Psoas muscle (tissue), 8 donors: Measurements from ENCODE around the gene DYNC2I2. TPM values are rescaled to one million over a fixed set of nuclear protein-coding genes. Genes with fewer than 3 reads are reported as not detected.

ENCODE experiments used
- ATAC-seq, 4 donors: fragments of 200-7000 bp; cut with Tn5 transposase; one replicate each; pipeline ENCODE4 v1.9.1; 2020; ENCODE audit warnings: moderate library complexity in 3 of 4, mild to moderate bottlenecking in 2 of 4
- DNase-seq, 2 donors: peaks; one replicate each; pipeline ENCODE4 v3.0.0-alpha.2; 2020
- H3K27ac ChIP-seq: fragments of 200-600 bp; one replicate; pipeline ENCODE4 v1.8.0; 2022
- H3K27me3 ChIP-seq, 3 donors: fragments of 200-600 bp in 1 of 3; one replicate each; pipeline versions ENCODE4 v1.6.1 to v1.8.0; 2013 to 2022; ENCODE audit warnings: low read length in 2 of 3, mild to moderate bottlenecking in 2 of 3, moderate library complexity in 1 of 3; ENCODE audit not compliant: insufficient read depth in 3 of 3
- H3K36me3 ChIP-seq, 2 donors: fragments of 200-600 bp in 1 of 2; one replicate each; pipeline versions ENCODE4 v1.6.1 to v1.8.0; 2013 to 2022; ENCODE audit warnings: low read depth in 1 of 2, mild to moderate bottlenecking in 1 of 2, moderate library complexity in 1 of 2; ENCODE audit not compliant: insufficient read depth in 1 of 2
- H3K4me1 ChIP-seq: fragments of 200-600 bp; one replicate; pipeline ENCODE4 v1.8.0; 2022
- H3K4me3 ChIP-seq: fragments of 200-600 bp; one replicate; pipeline ENCODE4 v1.8.0; 2022; ENCODE audit warnings: mild to moderate bottlenecking
- H3K9me3 ChIP-seq: fragments of 200-600 bp; one replicate; pipeline ENCODE4 v1.8.0; 2022
- CTCF ChIP-seq: fragments of 200-600 bp; IDR thresholded peaks from one replicate; pipeline ENCODE4 v1.8.0; 2022; ENCODE audit warnings: antibody characterized with exemption
- WGBS, 3 donors: extraction: QIAGEN DNeasy Blood & Tissue Kit; methylation state at CpG; one replicate each; pipeline versions ENCODE4 v1.1.6 to v1.1.7; 2013; 5-methylcytosine and 5-hydroxymethylcytosine counted together
- intact Hi-C, 2 donors: fragments of 100-400 bp; cut with DNase I; formaldehyde crosslinking; loops; one replicate each; pipeline versions ENCODE4 v1.11.0 to v1.14.2; 2022
- polyA plus RNA-seq, 3 donors: library from polyadenylated mRNA; stranded (reverse); fragments of 200-250 nt; gene quantifications; one replicate each; pipeline ENCODE4 v1.2.3, GENCODE V29; 2013
- total RNA-seq, 4 donors: library from RNA; stranded (reverse); fragmentation: NEBNext Ultra II Directional in 2 of 4; extraction: Animal tissue kit (Norgen Biotek cat#: 25700) in 2 of 4; gene quantifications; one replicate each; pipeline versions ENCODE4 v1.2.1 to v1.2.4, GENCODE V29; 2021 to 2023
- donor health status: healthy with polysubstance abuse.
- donor health status: DM: no; HTN: no; CAD: no; lungs with moderate emphysema.
- donor health status: Bipolar disorder and iron deficiency.
- donor health status: healthy.
- donor health status: DM: yes; HTN: yes; CAD: no.
- donor health status: DM: no; HTN: no; CAD: no.
- donor health status: DM: no; HTN: no; CAD: no.
- donor health status: DM: yes; HTN: yes; CAD: no.

The DYNC2I2 gene
- total and polyA plus RNA-seq, 7 donors: 6.3 to 29.1 (median 10.3) TPM

GRCh38 chr9:128689293-128689774, 32.7 kb upstream of the DYNC2I2 start:
- peak; percentile 31 to 45 (median 36) for ATAC-seq
- H3K4me3 ChIP-seq: peak overlapping the region; percentile 74
- WGBS, 3 donors: 0 to 3% (median 0%) methylated on average over 26 to 79 of the region's 80 CpGs
- H3K27ac ChIP-seq: peak overlapping the region; percentile 93
- intact Hi-C loops: no loop called here
- no peaks in the 10 kb centered on the region for H3K9me3 ChIP-seq
- H3K27me3 ChIP-seq: no peaks in the 10 kb centered on the region
- peaks cover 0 to 35% of the 10 kb centered on the region in 2 donors for H3K36me3 ChIP-seq
- TF ChIP-seq CTCF: no peak
- H3K4me1 ChIP-seq: peaks cover 11% of the 10 kb centered on the region
- DNase-seq: peak; percentile 70 to 81

GRCh38 chr9:128688501-128689292, 32.0 kb upstream of the DYNC2I2 start, which contains the start of gene SET:
TSS of gene SET (plus strand) at chr9:128689222. CDS start at chr9:128689583, 361 bp downstream.
- Histone ChIP-seq H3K27me3 (no peaks in the 10 kb centered on the region), H3K9me3 (no peaks in the 10 kb centered on the region), H3K4me1 (peaks cover 11% of the 10 kb centered on the region), H3K4me3 (peak within 1 kb of the TSS; percentile 90), H3K36me3 (peaks cover 0 to 29% of the 10 kb centered on the region in 2 donors), H3K27ac (peak within 1 kb of the TSS; percentile 93)
- peak; percentile 97 to 98 for DNase-seq
- intact Hi-C loops: no loop called here
- ATAC-seq: peak; percentile 96 to 97 (median 96)
- no peak for TF ChIP-seq CTCF
- WGBS, 3 donors: 3 to 5% (median 3%) methylated on average over 37 to 91 of the region's 93 CpGs

- no peaks in the 10 kb centered on the region for H3K9me3 ChIP-seq
- H3K4me1 ChIP-seq: peaks cover 11% of the 10 kb centered on the region
- 93 to 99% (median 96%) methylated on average over 4 of the region's 4 CpGs for WGBS, 3 donors
- H3K27ac ChIP-seq: no peak overlapping the region
- peaks cover 0 to 16% of the 10 kb centered on the region in 2 donors for H3K36me3 ChIP-seq
- H3K27me3 ChIP-seq: no peaks in the 10 kb centered on the region
- no peak overlapping the region for H3K4me3 ChIP-seq
- intact Hi-C loops: no loop called here
- no peak for ATAC-seq
- DNase-seq: no peak
- no peak for TF ChIP-seq CTCF
Measured at GRCh38 chr9:128687453-128687852, 30.8 kb upstream of the DYNC2I2 start.

GRCh38 chr9:128685636-128686489, 29.2 kb upstream of the DYNC2I2 start:
- WGBS, 3 donors: 79 to 83% (median 81%) methylated on average over 16 to 17 of the region's 17 CpGs
- no peak for DNase-seq
- peaks cover 0 to under 1% of the 10 kb centered on the region in 2 donors for H3K36me3 ChIP-seq

More at GRCh38 chr9:128685636-128686489, 29.2 kb upstream of the DYNC2I2 start:
- no peaks in the 10 kb centered on the region for H3K9me3 ChIP-seq
- intact Hi-C loops: no loop called here
- peaks cover 4% of the 10 kb centered on the region for H3K4me1 ChIP-seq
- no peak for ATAC-seq
- TF ChIP-seq CTCF: no peak
- H3K27me3 ChIP-seq: no peaks in the 10 kb centered on the region
- H3K27ac ChIP-seq: no peak overlapping the region
- H3K4me3 ChIP-seq: no peak overlapping the region
